Epithelial cell of prostate (primary cell): ENCODE results near the gene DDAH1.
"Not testable (repeated sequence)": the region's sequence is repeated elsewhere in the genome, so short reads cannot be mapped to it uniquely, and the experiment has no call there.

Source experiments
- DNase-seq: peaks from one replicate; pipeline ENCODE4 v3.0.0-alpha.2; 2011; ENCODE audit warnings: low read depth, low spot score
- H3K27ac ChIP-seq: fragments of 450-650 bp; 2 replicates; pipeline ENCODE4 v1.5.1; 2017; ENCODE audit warnings: mild to moderate bottlenecking

Gene DDAH1

GRCh38 chr1:85465099-85465785, at the start of gene DDAH1:
DDAH1 (minus strand) TSS chr1:85465159; CDS start chr1:85465045, 114 bp downstream.
- DNase-seq = no peak
- peak within 1 kb of the TSS; percentile 13 for H3K27ac ChIP-seq

GRCh38 chr1:85513998-85514397, 49.0 kb upstream of the DDAH1 start:
- not testable (repeated sequence) for H3K27ac ChIP-seq, DNase-seq

GRCh38 chr1:85504417-85504816, 39.5 kb upstream of the DDAH1 start:
- no peak for DNase-seq
- no peak overlapping the region for H3K27ac ChIP-seq

GRCh38 chr1:85502625-85503083, 37.7 kb upstream of the DDAH1 start:
- H3K27ac ChIP-seq = no peak overlapping the region
- DNase-seq = no peak

GRCh38 chr1:85502171-85502570, 37.2 kb upstream of the DDAH1 start:
- no peak overlapping the region for H3K27ac ChIP-seq
- no peak for DNase-seq

- H3K27ac ChIP-seq = no peak overlapping the region
- DNase-seq = no peak
Observed at GRCh38 chr1:85501355-85501898, 36.5 kb upstream of the DDAH1 start.

- H3K27ac ChIP-seq = no peak overlapping the region
- DNase-seq = no peak
Observed at GRCh38 chr1:85496941-85497582, 32.1 kb upstream of the DDAH1 start.

GRCh38 chr1:85495556-85495955, 30.6 kb upstream of the DDAH1 start:
- H3K27ac ChIP-seq = peak overlapping the region; percentile 76
- peak; percentile 54 for DNase-seq

GRCh38 chr1:85494904-85495266, 29.9 kb upstream of the DDAH1 start:
- DNase-seq = no peak
- peak overlapping the region; percentile 76 for H3K27ac ChIP-seq

- peak overlapping the region; percentile 76 for H3K27ac ChIP-seq
- no peak for DNase-seq
Observed at GRCh38 chr1:85494074-85494903, 29.3 kb upstream of the DDAH1 start.

- no peak for DNase-seq
- no peak overlapping the region for H3K27ac ChIP-seq
Observed at GRCh38 chr1:85490270-85490985, 25.5 kb upstream of the DDAH1 start.

GRCh38 chr1:85488126-85488525, 23.2 kb upstream of the DDAH1 start:
- H3K27ac ChIP-seq = no peak overlapping the region
- no peak for DNase-seq

GRCh38 chr1:85485516-85485915, 20.6 kb upstream of the DDAH1 start:
- no peak overlapping the region for H3K27ac ChIP-seq
- DNase-seq = no peak

- no peak for DNase-seq
- no peak overlapping the region for H3K27ac ChIP-seq
Observed at GRCh38 chr1:85484716-85485115, 19.8 kb upstream of the DDAH1 start.

GRCh38 chr1:85484264-85484663, 19.3 kb upstream of the DDAH1 start:
- no peak overlapping the region for H3K27ac ChIP-seq
- no peak for DNase-seq

- H3K27ac ChIP-seq = no peak overlapping the region
- DNase-seq = no peak
Observed at GRCh38 chr1:85481688-85482087, 16.7 kb upstream of the DDAH1 start.

GRCh38 chr1:85480566-85480965, 15.6 kb upstream of the DDAH1 start:
- DNase-seq = no peak
- no peak overlapping the region for H3K27ac ChIP-seq

- no peak for DNase-seq
- H3K27ac ChIP-seq = no peak overlapping the region
Observed at GRCh38 chr1:85479491-85479890, 14.5 kb upstream of the DDAH1 start.

- no peak overlapping the region for H3K27ac ChIP-seq
Observed at GRCh38 chr1:85478366-85478765, 13.4 kb upstream of the DDAH1 start.

GRCh38 chr1:85475055-85475454, 10.1 kb upstream of the DDAH1 start:
- H3K27ac ChIP-seq = no peak overlapping the region
- DNase-seq = no peak

More at GRCh38 chr1:85478366-85478765, 13.4 kb upstream of the DDAH1 start:
- DNase-seq = no peak
